ENCODE measurements around the gene NALF2. TPM values are rescaled to one million over a fixed set of nuclear protein-coding genes. Genes with fewer than 3 reads are reported as not detected.

The NALF2 gene
- polyA plus RNA-seq, 1 experiment = not detected

- TF ChIP-seq CTCF (IDR thresholded peaks at IDR 0.05; ENCODE audit: insufficient read depth, low read depth, low read length) = no peak
- no peaks in the 10 kb centered on the region for H3K36me3 ChIP-seq (ENCODE audit: control insufficient read depth, insufficient read depth, low read length)
- H3K27me3 ChIP-seq (ENCODE audit: control insufficient read depth, insufficient read depth, low read length) = no peaks in the 10 kb centered on the region
- ChIA-PET CTCF (interaction anchor here (2.0 kb wide), 1 partner anchor 13 kb away, joined by 6 read pairs; no protein-coding TSS in a partner anchor), POLR2A (no interaction called here)
- H3K4me3 ChIP-seq (ENCODE audit: low read depth, low read length) = no peak overlapping the region
- DNase-seq (ENCODE audit: low read depth) = no peak
Measured at GRCh38 chrX:69524781-69525363, 20.7 kb downstream of the NALF2 start.

GRCh38 chrX:69530306-69530705, 26.2 kb downstream of the NALF2 start:
- no peak for DNase-seq (ENCODE audit: low read depth)
- POLR2A ChIA-PET = no interaction called here
- Histone ChIP-seq H3K36me3 (ENCODE audit: control insufficient read depth, insufficient read depth, low read length) (no peaks in the 10 kb centered on the region), H3K4me3 (ENCODE audit: low read depth, low read length) (no peak overlapping the region), H3K27me3 (ENCODE audit: control insufficient read depth, insufficient read depth, low read length) (no peaks in the 10 kb centered on the region)
- CTCF ChIA-PET = no interaction called here
- no peak for TF ChIP-seq CTCF (IDR thresholded peaks at IDR 0.05; ENCODE audit: insufficient read depth, low read depth, low read length)

GRCh38 chrX:69531031-69531755, 27.1 kb downstream of the NALF2 start:
- Histone ChIP-seq H3K4me3 (ENCODE audit: low read depth, low read length) (no peak overlapping the region), H3K36me3 (ENCODE audit: control insufficient read depth, insufficient read depth, low read length) (no peaks in the 10 kb centered on the region), H3K27me3 (ENCODE audit: control insufficient read depth, insufficient read depth, low read length) (no peaks in the 10 kb centered on the region)
- ChIA-PET CTCF (no interaction called here), POLR2A (no interaction called here)
- no peak for TF ChIP-seq CTCF (IDR thresholded peaks at IDR 0.05; ENCODE audit: insufficient read depth, low read depth, low read length)
- no peak for DNase-seq (ENCODE audit: low read depth)

GRCh38 chrX:69535661-69536060, 31.5 kb downstream of the NALF2 start:
- no peak for DNase-seq (ENCODE audit: low read depth)
- Histone ChIP-seq H3K4me3 (ENCODE audit: low read depth, low read length) (no peak overlapping the region), H3K27me3 (ENCODE audit: control insufficient read depth, insufficient read depth, low read length) (no peaks in the 10 kb centered on the region), H3K36me3 (ENCODE audit: control insufficient read depth, insufficient read depth, low read length) (no peaks in the 10 kb centered on the region)
- CTCF ChIA-PET = no interaction called here
- no peak for TF ChIP-seq CTCF (IDR thresholded peaks at IDR 0.05; ENCODE audit: insufficient read depth, low read depth, low read length)
- POLR2A ChIA-PET = no interaction called here

- Histone ChIP-seq H3K36me3 (ENCODE audit: control insufficient read depth, insufficient read depth, low read length) (no peaks in the 10 kb centered on the region), H3K4me3 (ENCODE audit: low read depth, low read length) (peak overlapping the region; percentile 32), H3K27me3 (ENCODE audit: control insufficient read depth, insufficient read depth, low read length) (no peaks in the 10 kb centered on the region)
- ChIA-PET POLR2A (no interaction called here), CTCF (interaction anchor here (0.8 to 2.5 kb wide), 8 partner anchors 10 to 560 kb away, joined by 3 to 19 read pairs (median 6); partner anchors contain the start of gene EDA)
- DNase-seq (ENCODE audit: low read depth) = no peak
- peak; percentile 74 for TF ChIP-seq CTCF (IDR thresholded peaks at IDR 0.05; ENCODE audit: insufficient read depth, low read depth, low read length)
Measured at GRCh38 chrX:69538321-69538876, 34.3 kb downstream of the NALF2 start.

Measured in BJ (cell line).